GM21367 (cell line): Measurements from ENCODE around the gene APP.
A peak's percentile ranks its signal among the peaks of the same experiment; 100 is the strongest.

ENCODE experiments used
- ATAC-seq: cut with Tn5 transposase; IDR thresholded peaks from one replicate; pipeline ENCODE4 v1.9.1; 2021; ENCODE audit not compliant: unreplicated experiment

The APP gene

DNA sequence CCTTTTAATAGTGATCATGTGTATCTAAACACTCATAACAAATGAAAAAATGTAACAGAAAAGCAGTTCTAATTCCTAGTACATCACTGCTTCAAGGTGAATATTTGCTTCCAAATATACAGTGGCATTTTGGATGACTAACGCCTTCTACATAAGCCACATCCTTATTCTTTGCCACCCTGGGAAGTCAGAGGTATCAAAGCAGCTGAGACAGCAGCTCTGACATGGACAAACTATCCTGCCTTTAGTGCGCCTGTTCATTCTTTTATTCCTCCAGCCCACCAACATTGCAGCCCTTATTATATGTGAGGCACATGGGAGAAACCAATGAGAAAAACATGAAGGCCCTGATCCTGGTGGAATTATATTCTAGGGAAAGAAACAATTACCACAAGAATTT lies 183.0 kb downstream of the APP start:
- no peak for ATAC-seq

DNA sequence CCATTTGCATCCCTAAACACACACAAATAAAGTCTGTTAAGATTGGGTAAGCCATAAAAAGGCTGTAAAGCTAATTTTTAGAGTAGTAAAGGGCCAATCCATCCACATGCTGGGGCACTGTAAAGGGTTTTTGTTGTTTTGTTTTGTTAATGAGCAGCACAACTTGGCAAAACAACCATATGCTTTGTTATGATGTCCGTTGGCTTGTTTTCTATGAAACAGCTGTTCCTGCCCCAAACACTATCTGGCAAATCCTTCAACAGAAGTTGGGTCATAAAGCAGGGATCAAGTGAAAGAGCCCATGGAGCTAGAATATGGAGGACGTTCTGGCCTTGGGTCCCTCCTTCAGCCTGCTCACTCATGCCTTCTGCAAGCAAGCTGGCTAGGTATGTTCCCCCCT lies 183.6 kb downstream of the APP start:
- ATAC-seq: no peak

DNA sequence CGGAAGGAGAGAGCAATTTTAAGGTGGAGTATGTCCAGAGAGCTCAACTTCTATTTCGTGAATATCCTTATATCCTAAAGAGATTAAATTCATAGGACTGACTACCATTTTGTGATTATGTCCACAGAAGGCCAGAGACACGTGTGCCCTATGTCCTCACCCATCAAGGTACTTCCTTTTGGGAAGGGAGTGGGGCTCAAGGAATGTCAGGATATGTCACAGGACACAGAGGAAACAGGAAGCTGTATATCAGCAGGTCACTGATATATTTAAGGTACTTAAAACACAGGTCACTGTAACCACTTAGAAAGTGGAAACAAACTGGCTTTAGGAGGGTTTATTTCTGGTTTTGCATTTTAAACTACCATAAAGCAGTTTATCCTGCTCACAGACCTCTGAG lies 184.6 kb downstream of the APP start:
- no peak for ATAC-seq

DNA sequence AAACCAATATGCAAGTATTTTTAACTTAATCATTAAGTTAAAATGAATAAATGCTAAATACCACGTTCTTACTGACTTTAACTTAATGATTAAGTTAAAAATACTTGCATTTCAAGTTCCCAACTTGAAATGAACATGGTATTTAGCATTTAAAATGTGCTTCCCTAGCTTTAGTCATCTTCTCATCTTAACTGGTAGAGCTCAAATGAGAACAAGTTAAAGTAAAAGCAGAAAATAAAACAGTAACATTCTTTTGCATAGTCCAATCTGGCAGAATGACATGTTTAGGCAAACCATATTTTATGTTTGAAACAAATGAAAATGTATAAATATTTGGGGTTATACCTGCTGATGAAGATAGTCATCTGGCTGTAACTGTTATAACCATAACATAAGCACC lies 186.0 kb downstream of the APP start:
- no peak for ATAC-seq

DNA sequence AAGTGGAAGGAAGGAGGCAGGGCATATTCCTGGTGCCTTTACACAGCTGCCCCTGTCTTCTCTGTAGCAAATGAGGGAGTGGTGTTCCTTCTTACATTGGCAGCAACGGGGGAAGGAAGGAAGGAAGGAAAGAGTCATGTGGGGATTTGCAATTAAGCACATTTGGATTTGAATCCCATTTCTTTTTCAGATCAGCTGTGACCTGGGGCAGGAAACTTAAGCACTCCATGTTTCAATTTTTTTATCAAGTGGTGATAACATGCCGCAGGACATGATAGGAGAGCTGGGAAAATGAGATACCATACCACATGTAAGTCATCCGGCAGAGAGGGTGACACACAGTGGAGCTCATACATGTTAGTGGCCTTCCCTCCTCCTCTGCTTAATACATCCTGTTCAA lies 186.8 kb downstream of the APP start:
- no peak for ATAC-seq

DNA sequence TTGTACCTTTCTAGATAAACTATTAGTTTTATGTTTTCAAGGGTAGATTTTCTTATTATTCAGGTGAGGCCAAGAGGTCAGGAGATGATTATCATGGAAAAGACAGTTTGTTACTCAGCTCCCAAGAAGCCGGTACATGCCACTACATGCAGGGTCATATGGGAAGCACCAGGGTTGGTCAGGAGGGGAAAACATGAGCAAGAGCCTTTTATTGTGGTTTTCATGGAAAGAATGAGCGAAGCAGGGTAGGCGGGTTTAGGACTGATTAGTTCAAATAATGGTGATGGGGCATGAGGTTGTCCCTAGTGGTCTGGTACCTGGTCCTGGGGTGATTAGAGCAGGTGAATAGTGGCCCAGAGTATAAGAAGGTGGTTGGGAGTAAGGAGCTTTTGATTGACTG lies 189.9 kb downstream of the APP start:
- no peak for ATAC-seq

DNA sequence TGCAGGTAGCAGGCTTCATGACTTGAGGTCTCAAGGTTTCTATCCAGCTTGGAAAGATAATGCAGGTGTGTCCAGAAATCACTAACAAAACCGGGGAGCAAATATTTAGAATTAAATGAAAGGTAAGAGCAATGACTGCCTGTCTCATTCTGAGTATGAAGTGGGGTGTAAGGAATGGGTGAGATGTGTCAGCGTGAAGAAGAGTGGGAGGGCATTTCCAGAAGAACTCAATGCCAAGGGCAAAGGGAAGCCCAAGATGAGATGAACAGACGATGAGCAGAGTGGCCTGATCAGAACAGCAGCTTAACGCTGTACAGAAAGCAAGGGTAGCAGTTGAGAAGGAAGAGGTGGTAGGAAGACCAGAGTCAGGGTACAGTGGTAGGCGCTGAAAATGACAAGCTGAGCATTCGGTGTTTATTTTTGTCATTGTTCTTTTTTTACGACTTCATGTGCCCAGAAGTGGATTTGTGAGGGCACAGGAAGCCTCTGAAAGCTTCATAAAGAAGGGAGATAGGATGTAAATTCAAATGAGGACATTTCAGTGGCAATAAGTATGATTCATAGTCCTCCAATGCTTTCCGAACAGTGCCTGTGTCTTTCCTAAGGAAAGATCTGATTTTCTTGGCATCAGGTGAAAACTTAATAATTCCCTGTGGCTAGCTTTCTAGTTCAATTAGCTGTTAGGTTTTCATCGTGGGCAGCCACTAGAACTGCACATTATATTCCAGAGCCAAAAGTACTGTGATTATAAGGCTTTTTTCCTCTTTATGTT lies 190.5 kb downstream of the APP start:
- no peak for ATAC-seq

DNA sequence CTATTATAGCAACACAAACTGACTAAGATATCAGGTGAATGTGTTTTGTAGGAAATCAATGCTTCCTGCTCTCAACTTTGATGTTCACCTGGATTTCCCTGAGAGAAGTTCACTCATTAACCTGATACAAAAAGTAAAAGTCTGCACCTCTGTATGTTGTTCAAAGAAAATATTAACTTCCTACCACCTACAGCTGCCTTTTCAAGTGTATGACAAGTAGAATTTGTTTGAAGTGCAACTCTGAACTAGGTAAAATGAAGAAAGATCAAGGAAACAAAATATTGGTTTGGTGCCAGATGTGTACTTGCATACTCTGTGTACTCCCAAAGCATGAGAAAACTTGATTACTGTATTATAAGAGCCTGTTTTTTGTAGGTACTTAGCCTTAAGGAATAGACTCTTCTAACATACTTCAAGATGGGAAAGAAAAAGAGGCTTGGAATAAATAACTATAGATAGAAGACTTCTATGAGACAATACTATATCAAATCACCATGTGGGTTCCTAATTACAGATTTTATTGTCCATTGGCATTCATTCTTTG lies 193.4 kb downstream of the APP start:
- no peak for ATAC-seq

DNA sequence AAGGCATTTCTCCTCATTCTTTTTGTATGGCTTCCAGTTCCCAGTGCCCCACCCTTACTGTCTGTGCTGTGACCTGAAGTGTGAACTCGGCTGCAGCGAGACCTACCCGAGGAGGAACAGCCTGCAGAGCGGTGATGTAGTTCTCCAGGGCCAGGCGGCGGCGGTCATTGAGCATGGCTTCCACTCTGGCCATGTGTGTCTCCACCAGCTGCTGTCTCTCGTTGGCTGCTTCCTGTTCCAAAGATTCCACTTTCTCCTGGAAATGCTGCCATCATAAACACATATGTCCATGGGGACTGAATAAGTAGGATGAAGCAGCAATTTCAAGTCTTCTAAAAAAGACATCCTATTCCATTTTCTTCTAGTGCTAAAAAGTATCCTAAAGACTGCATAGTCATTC lies 195.6 kb downstream of the APP start:
- no peak for ATAC-seq

DNA sequence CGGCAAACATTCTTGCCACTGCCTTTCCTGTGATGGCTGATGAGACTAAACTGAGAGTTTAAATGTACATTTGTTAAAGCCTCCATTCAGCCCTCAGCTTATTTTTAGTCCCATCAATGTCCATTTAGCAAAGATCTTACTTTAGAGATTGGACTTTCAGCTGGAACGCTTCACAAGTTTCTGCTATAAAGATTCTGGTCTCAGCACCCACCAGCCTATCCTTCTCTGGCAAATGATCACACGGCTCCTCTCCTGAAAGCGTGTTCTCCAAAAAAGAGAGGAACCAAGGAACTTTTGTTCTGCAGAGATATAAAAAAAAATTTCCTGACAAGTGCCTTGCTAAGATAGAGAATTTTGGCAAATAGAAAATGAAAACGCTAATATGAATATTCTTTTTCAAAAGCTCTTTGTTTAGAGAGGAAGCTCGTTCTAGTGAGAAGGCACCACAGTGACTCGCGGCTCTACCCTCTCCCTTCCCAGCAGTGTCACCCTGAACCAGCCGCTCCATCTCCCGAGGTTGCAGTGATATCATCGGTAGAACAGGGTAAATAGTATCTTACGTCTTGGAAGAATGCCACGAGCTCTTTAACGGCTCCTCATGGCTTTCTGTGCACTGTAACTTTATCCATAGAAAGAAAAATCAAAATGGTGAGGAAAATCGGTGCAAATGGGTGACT lies 200.2 kb downstream of the APP start:
- no peak for ATAC-seq

DNA sequence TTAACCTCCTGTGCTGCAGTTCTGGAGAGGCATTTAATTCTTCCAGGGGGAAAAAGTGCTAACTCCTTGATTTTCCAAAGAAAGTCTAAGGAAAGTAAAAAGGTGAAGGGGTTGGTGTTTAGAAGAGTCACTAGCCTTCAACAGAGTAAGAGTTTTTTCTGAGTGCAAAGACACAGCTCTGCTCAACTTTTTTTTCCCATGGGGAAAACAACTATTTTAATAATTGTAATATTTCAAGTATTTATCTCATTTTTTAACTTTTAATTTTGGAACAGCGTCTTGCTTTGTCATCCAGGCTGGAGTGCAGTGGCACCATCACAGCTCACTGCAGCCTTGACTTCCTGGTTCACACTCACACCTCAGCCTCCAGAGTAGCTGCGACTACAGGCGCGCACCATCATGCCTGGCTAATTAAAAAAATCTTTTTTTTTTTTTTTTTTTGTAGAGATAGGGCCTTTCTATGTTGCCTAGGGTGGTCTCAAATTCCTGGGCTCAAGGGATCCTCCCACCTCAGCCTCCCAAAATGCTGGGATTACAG lies 202.6 kb downstream of the APP start:
- peak; percentile 56 for ATAC-seq

DNA sequence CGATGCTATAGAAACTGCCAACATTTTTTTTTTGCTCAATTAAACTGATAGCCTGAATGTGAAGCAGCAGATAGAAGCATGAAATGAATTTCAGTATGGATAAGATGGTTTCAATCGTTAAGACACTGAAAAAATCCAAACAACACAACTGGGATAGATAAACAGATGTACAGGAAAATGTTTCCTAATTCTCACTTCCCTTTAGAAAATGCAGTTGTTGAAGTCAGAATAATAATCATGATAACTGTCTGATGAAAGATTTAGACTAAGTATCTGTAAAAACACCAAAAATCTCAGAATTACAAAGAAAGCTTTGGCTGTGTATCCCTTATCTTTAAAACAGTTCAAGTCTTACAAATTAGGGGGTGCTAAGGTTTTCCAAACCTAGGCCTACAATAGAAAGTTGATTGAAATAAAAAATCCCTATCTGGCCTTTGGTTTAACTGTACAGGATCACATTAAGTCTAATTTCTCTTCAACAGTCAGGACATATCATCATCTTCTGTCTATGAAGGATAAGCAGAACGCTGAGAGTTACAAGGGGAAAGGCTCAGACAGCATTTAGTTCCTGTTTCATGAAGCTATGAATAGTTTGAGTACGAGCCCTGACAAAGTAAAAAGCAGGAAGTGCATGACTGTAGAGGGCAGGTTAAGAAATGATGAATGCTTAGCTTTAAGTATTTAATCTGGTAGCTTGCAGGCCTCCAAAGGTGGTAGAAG lies 203.2 kb downstream of the APP start:
- ATAC-seq: peak; percentile 99

DNA sequence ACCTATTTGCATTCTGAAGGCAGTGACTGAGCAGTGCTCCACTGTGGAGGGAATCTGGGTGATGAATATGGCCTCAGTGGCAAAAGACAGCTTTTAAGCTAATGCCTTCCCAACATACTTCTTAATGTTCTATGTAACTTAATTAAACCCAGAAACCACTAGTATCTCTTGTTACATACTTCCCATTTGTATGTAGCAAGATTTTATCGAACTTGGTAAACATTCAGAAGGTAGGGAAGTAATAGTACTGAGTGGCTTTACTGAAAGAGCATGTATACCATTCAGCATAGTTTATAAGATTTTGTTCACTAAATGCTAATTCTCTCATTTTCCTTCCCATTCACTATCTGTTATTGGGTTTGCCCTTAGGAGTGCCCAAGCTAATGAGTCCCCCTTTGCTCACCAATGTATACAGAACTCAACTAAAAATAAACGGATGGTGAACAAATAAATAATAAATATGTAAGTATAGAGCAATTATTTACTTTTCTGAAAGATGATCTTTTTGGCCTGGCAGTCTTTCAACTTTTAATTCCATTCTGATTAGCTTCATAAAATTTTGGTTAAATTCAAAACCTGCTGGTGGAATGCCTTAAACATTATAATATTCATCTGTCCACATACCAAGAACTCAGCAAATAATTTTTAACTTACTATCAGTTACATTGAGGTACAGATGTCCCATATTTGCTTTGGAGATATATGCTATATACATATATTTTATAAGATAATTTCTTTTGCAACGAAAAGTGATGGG lies 204.4 kb downstream of the APP start:
- no peak for ATAC-seq

DNA sequence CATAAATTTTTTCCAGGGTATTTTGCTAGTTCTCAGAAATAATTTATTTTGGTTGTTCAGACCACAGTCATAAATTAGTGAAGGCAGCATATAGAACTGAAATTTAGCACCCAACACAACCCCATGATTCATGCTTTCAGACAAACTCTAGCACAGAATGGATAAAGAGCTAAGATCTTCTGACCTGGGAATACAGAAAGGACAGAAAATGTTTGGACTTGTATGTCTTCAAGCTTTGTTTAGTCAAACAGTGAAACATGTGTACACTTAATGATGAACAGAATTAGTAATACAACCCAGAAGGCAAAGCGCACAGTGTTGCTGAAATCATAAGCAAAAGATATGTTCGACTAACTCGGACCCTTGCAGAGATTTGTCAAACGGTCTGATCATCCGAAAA lies 205.6 kb downstream of the APP start:
- no peak for ATAC-seq

DNA sequence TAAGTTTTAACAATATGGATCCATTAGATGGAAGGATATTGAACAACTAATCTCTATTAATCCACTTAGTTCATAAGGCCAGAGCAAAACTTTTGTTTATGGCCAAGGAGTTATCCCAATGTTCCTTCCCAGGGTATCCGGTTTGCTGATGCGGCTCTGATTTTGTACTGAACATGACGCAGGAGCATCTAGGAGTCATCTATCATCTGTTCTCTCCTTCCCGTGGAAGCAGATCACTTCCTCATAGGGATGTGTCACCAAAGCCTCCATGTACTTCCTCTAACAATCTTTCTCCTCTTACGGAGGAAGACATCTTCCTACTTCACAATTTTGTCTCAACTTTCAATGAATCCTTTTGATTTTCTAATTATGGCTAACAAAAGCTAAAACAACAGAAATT lies 206.6 kb downstream of the APP start:
- ATAC-seq: no peak

DNA sequence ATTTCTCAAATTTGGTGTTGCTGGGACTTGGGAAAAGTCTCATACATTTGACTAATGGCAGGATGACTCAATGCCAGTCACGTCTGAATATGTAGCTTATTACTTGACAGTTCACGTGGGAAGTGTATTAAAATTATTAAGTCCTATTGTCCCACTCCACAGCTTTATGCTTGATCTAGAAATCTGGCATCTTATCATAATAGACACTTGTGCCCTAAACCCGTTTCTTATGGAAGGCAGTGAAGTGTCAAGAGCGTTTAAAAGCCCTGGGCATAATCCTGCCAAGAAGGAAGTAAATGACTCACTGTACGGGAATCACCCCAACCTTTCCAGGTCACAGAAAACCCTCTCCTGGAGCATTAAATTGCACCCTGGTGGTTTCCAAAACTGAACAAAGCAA lies 207.4 kb downstream of the APP start:
- no peak for ATAC-seq

DNA sequence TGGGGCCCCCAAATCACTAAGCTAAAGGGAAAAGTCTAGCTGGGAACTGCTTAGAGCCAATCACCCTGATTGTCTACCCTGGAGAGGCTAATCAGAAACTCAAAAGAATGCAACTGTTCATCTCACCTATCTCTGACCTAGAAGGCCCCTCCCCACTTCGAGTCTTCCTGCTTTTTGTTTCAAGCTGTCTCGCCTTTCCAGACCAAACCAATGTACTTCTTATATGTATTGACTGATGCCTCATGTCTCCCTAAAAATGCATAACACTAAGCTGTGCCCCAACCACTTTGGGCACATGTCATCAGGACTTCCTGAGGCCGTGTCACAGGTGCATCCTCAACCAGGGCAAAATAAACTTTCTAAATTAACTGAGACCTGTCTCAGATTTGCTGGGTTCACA lies 209.5 kb downstream of the APP start:
- no peak for ATAC-seq

DNA sequence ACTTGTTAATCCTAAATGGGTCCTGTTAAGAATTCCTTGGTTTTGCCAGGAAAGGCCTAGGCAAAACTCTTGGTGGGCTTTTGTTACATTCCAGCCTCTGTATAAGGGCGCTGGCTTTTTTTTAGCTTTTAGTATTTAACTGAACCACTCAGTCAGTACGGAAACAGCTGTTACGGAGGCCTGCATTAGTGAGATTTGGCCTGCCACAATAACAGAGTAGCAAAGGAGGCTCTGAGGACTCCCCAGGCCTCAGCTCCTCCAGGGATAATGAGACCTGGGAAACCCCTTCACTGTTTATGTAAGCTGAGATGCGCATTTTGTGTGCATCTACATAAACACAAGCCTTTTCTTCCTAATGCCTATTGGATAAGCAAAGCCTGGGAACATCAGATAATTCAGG lies 210.2 kb downstream of the APP start:
- ATAC-seq: no peak

DNA sequence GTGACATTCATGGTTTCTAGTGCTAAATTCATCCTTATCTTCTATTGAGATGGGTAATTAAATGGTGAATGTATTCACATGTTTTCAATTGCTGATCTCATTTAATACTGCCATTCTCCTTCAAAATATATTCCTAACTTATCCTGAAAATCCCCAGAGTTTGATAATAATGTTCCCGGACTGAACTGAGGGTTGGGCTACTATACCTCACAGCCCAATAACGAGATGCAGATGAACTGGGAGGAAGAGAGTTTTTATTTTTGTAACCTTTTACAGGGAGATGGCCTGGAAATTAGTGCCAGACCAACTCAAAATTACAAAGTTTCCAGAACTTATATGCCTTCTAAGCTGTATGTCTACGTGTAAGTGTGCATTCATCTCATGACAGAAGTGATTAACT lies 210.8 kb downstream of the APP start:
- no peak for ATAC-seq

DNA sequence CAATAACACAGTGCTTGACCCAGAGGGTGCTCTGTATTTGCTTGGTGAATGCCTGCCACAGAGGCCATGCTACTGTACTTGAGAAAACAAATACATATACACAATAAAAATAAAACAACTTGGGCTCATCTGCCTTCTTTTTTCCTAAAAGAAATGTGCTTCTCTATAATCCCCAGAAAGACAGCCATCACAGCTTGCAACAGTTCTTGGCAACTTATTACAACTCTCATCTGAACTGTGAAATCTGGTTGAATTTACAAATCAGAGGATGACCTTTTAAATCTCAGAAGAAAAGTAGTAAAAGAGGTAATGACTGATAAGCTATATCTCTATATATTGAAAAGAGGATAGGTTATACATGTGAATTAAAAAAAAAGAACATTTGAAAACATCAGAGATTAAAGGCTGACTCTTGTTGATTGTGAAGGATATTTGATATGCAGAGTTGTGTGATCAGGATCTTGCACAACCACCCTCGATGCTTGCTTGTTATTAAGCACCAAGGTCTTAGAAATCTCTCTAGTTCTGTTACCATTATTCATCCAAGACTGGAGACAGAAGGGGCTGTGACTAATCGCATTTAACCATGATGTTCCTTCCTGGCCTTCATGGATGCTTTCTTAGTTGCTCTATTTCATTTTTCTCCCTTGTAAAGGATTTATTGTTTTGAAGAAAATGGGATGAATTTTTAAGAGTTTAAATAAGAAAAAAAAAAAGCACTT lies 213.4 kb downstream of the APP start:
- ATAC-seq: no peak
